GM19397 (cell line): ENCODE results near the gene KCNK10.

ENCODE experiments used
- ATAC-seq: cut with Tn5 transposase; IDR thresholded peaks from one replicate; pipeline ENCODE4 v1.9.1; 2021; ENCODE audit warnings: mild to moderate bottlenecking, moderate library complexity; ENCODE audit not compliant: unreplicated experiment

KCNK10 gene

DNA sequence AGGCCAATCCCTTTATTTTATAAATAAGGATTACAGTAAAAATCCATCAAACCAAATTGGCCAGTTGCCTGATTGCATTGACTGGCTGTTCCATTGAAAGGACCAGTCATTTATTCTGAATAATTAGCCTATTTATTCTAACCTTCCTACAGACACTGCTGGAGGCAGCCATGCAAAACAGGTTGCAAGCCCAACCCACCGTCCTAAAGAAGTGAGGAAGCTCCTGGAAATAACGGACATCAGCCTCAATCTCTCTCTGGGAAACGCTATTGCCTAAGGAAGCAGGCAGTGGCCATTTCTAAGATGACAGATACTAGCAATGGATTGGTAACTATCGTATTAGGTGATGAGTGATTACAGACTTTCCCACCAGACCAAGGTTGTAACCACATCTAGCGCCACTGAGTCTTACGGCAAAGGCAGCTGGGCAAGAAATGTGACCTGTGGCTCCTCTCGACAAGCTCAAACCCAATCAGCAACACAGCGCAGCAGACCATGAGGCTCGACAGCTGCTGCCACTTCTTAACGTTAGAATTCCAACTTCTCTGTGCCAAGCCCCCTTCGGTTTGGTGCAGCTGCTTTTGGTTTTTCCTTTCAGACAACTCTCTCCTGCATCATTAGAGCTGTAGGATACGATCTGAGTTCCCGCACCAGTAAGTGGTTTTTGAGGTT lies 134.2 kb downstream of the KCNK10 start:
- peak; percentile 43 for ATAC-seq

DNA sequence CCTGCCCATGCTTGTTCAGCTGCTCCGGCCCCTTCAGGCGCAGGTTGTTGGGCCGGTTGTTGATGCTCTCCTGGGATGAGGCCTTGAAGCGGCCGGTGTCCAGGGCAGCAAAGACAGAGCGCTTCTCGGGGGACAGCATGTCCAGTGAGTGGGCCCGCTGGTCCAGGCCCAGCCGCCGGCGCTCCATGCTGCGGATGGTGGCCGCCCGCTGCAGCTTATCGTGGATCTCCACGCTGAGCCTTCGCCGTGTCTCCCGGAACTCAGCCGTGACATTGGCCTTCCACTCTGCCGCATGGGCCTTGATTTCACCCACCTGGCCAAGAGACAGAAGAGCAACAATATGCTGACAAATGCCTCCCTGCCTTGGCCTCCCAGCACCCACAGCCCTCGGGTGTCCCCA lies 137.2 kb downstream of the KCNK10 start:
- no peak for ATAC-seq

DNA sequence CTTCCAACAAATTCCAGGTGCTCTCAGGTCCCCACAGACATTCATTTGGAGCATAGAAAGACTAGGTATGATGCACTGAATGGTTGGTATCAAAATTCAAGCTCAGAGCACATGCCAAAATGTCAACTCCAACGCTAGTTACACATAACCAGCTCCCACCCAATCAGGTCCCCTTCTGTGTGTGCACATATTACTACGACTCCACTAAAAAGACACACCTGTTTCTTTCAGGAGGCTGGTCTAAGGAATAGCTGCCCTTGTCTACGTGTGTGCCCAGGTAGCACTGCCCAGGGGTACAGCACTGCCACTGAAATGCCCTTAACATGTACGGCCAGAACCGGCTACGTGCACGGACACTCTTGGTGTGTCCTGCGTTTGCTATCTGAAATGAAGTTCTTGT lies 138.1 kb downstream of the KCNK10 start:
- ATAC-seq: no peak

DNA sequence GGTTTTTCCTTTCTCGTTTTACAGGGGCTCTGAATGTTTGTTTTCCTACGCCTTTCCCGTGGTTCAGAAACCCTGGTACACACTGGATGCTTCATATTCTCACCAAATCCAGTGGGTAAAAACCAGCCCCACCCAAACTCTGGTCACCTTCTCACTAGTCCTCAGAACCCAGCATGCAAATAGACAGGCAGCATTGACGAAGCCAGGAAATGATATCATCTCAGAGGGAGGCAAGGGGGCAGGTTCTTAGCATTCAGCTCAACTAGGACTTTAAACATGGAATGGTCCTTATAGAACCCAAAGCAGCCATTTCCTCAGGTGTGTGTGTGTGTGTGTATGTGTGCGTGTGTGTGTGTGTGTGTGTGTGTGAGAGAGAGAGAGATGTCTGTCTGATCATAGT lies 142.0 kb downstream of the KCNK10 start:
- ATAC-seq: no peak

- ATAC-seq: no peak
These were observed 143.4 kb downstream of the KCNK10 start for GRCh38 chr14:88179716-88180115.

DNA sequence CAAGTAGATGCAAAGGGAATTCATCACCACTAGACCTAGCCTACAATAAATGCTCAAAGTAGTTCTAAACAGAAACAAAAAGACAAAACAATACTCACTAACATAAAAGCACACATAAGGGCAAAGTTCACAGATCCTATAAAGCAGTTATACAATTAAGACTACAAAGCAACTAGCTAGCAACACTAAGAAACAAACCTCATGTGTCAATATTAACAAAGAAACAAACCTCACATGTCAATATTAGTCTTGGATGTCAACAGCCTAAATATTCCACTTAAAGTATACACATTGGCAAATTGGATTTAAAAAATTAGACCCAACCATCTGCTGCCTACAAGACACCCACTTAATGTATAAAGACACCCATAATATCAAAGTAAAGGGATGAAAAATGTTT lies 152.7 kb downstream of the KCNK10 start:
- ATAC-seq: no peak

DNA sequence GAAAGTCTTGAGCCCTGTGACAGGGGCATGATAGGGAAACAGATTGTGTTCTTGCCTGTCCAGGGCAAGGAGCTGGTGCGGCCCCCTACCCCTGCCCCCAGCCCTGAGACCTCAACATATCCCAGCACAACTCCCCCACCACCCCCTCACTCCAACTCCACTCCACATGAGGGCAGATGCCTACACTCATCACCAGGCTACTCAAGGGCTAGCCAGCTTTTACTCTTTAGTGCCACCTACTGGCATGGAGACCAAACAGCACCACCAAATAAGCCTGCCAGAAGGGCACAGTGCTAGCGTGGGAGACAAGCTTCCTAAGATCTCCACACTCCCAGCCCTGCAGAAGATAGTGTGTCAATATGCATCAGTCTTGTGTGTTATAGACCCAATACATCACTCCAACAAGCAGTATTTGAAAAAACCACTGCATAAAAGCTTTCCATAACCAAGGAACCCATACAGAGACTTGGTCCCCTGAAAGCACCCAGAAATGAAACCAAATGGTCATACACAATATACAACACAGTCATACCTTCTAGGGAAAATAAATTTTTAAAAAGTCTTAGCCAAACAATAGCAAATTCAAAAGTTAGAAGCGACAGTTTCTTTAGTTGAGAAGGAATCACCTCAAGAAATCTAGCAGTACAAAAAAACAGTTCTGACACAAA lies 154.4 kb downstream of the KCNK10 start:
- ATAC-seq: peak; percentile 79

DNA sequence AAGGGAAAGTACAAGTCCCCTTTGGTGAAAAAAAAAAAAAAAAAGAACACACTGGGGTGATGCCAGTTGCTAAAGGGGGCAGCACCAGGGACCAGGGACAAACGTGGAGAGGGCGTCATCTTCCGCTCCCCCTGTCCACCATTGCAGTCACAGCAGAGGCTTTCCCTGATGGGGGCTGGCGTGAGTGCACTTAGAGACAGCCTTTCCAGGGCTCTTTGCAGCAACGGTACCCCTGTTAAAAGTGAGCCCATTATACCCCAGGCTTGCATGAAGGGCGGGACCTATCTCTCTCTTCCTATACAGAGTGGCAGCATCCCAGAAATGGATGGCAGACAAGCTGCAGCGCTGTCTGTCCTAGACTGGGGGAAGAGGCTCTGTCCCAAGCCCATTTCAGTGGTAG lies 155.0 kb downstream of the KCNK10 start:
- ATAC-seq: no peak

DNA sequence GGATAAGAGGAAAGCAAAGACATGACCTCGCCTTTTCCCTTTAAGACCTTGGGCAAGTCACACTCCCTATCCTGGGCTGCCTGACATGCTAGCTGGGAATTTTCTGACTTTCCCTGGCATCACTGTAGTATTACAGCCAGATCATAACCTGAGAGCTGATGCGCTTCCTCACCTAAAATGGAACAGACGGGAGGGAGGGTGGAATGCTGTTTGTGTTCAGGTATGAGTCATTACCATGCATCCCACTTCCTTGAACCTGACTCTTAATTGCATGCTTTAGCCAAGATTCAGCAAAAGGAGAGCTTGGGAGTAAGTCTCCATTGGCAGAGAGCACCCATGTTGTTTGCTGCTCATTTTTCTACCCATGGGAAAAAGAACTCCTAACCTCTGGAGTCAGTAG lies 156.5 kb downstream of the KCNK10 start:
- no peak for ATAC-seq

DNA sequence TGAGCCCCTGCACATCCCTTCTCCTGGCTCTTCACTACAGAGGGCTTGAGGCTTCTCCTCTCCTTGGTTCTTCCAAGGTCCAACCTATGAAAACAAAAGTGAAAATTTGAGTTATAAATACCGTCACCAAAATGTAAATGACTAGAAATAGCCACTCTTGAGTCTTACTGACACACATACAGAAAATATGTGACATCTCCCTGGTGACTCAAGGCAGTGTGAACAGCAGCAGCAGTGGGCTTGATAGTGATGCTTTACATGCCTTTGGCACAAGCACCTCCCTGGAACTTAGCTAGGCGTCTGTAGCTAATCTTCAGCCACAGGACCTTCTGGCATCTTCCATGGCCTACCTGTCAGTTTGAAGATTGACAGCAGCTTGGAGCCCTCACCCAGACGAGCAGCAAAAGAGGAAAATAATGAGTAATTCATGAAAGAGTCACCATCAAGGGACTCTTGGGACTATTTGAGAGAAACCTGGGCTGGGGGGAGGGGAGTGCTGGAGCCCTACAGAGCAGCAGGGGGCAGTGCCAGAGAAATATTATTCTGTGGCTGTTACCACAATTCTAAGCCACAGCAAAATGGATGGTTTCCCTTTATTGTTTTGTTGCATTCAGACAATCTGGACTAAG lies 158.0 kb downstream of the KCNK10 start:
- no peak for ATAC-seq

DNA sequence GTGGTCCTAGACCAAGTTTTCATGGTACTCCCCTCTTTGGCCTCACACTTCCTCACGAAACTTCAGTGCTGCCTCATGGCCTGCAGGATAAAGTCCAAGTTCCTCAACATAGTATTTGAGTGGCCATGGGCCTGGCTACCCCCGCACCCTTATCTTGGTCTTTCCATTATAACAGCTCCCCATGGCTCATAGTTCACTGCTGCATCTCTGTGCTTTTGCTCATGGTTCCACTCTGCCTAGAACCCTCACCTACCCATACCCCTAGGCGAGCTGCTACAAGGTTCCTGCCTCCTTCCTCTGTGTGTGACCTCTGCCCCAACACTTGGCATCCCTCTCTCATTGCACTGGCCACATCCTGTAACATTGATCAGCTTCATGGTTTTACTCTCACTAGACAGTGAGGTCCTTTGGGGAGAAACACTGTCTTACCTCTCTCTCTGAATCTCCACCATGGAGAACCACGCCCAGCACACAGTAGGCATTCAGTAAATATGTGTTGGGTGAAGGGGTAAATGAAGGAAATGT lies 159.3 kb downstream of the KCNK10 start:
- ATAC-seq: no peak

GRCh38 chr14:88156127-88156526 lies 166.9 kb downstream of the KCNK10 start:
- ATAC-seq: no peak

DNA sequence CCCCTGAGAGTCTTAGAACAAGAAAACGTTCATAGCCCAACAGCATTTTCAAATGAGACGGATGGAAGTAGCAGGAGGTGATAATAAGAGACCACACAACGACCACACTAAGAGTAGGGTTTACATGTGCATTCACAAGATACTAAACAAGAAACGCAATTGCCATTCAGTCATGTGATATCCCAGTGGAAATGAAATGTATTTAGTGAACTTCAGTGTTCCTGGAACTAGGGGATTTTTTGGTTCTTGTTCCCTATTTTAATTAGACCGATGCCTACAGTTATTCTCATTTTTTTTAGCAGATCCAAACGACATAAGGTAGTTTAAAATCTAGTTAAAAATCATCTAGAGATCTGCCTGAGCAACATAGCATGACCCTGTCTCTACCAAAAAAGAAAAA lies 168.1 kb downstream of the KCNK10 start:
- no peak for ATAC-seq

DNA sequence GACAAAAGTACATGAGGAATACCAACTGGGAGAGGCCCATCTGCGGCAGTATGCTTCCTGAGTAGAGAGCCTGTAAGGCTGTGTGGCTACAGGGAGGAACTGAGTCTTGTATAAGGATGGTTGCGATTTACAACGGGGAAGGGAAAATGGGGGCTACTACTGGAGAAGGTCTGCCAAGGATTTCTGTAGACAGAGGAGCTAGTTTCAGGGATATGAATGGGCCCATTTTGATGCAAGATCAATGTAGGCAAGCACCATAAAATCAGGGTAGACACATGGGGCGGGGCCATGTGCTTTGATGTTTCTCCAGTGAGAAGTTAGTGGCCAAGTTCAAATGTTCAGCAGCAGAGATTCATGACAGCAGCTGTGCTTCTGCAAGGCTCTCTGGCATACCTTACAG lies 168.7 kb downstream of the KCNK10 start:
- no peak for ATAC-seq

- ATAC-seq: no peak
These were observed 176.0 kb downstream of the KCNK10 start for GRCh38 chr14:88146881-88147649.

DNA sequence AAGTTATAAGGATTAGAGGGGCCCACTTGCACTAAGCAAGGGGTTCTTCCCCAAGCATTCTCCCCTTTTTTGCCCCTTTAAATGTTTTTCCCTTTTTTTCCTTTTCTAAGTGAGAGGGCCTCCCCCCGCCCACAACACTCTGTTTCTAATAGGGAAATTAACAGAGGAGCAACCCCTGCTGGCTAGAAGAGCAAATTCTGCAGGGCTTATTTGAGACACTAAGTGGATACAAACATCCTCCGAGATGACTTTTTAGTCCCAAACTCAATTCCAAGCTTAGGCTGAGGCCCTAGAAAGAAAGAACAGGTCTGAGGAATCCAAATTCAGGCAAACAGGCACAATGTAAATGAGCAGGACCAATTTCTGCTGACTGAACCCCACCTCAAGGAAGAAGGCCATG lies 179.3 kb downstream of the KCNK10 start:
- no peak for ATAC-seq

- no peak for ATAC-seq
These were observed 180.1 kb downstream of the KCNK10 start for GRCh38 chr14:88142997-88143396.

DNA sequence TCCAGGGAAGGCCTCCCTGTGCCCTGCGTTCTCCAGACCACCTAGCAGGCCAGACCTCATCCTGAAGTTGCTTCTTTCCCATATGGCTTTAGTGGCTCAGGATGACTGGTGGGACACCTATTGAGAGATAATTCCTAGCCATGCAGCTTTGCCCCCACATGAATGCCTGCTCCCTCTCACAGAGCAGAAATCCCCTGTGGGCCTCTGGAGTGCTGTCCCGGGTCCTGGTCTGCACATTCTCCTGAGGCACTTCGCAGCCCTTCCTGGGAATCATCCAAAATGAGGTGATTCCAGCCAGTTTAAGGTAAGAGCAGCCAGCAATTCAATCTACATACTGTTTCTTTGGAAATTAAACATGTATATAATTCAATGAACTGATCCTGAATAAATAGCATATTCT lies 182.2 kb downstream of the KCNK10 start:
- ATAC-seq: no peak

GRCh38 chr14:88137327-88137726 lies 185.7 kb downstream of the KCNK10 start:
- no peak for ATAC-seq
